Suprapubic skin (tissue), 4 donors: ENCODE data around the gene KDM6A.

ENCODE experiments used
- EP300 ChIP-seq: sonication (generic); formaldehyde crosslinking; IDR thresholded peaks from one replicate; pipeline ENCODE4 v1.6.1; 2017; ENCODE audit warnings: antibody characterized with exemption
- POLR2A ChIP-seq, 2 donors: fragments of 450-650 bp; IDR thresholded peaks; one replicate each; pipeline ENCODE4 v1.6.1; 2017; ENCODE audit warnings: antibody characterized with exemption in 2 of 2, mild to moderate bottlenecking in 2 of 2, moderate library complexity in 2 of 2
- POLR2AphosphoS5 ChIP-seq, 3 donors: sonication (generic); formaldehyde crosslinking; IDR thresholded peaks; one replicate each; pipeline ENCODE4 v1.6.1; 2017; ENCODE audit warnings: antibody characterized with exemption in 3 of 3
- TF ChIP-seq, protein P1 (sequence below), 2 donors: fragments of 200-600 bp in 1 of 2; fragments of 450-650 bp in 1 of 2; sonication (generic) in 1 of 2; IDR thresholded peaks; one replicate each; pipeline ENCODE4 v1.5.1; 2016 to 2019; ENCODE audit warnings: antibody characterized with exemption in 2 of 2, mild to moderate bottlenecking in 1 of 2, moderate library complexity in 1 of 2

- TF ChIP-seq, protein P1, sequence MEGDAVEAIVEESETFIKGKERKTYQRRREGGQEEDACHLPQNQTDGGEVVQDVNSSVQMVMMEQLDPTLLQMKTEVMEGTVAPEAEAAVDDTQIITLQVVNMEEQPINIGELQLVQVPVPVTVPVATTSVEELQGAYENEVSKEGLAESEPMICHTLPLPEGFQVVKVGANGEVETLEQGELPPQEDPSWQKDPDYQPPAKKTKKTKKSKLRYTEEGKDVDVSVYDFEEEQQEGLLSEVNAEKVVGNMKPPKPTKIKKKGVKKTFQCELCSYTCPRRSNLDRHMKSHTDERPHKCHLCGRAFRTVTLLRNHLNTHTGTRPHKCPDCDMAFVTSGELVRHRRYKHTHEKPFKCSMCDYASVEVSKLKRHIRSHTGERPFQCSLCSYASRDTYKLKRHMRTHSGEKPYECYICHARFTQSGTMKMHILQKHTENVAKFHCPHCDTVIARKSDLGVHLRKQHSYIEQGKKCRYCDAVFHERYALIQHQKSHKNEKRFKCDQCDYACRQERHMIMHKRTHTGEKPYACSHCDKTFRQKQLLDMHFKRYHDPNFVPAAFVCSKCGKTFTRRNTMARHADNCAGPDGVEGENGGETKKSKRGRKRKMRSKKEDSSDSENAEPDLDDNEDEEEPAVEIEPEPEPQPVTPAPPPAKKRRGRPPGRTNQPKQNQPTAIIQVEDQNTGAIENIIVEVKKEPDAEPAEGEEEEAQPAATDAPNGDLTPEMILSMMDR (IDR thresholded peaks at IDR 0.05) = no peak
- TF ChIP-seq POLR2A (IDR thresholded peaks at IDR 0.05) (no peak), POLR2AphosphoS5 (IDR thresholded peaks at IDR 0.05) (no peak), EP300 (no peak)
Measured at GRCh38 chrX:44896876-44897186, 23.8 kb downstream of the KDM6A start.
